ENCODE data around the gene GAPDH.

DNA sequence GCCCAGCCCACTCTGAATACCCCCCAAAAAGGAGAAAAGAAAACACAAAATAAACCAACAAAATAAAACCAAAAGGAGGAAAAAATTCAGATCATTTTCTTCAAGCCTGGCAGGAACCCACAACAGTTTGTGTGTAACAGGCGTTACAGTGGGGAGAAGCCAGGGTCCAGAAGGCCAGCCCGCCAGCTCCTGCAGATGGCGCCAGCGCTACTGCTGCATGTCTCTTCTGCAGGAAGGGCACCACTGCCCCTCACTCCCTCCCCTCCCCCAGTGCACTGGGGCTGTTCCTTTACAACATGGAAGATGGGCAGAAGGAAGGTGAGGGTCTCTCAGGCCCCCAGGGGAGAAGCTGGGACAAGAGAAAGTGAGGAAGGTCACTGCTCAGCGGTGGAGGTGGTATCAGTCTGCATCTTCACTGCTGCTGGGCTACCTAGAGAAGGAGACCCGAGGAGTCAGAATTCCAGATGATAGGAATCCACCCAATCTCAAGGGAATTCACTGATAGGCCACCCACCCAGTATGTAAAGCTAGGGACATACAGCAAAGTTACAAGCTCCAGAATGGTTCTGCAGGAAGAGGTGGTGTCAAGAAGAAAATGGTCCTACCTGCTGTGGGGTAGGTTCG is 36.1 kb downstream of the GAPDH start:
- no peak for TF ChIP-seq CTCF (IDR thresholded peaks at IDR 0.05)
- no peak for TF ChIP-seq ZNF263 (CRISPR knock-in tag; IDR thresholded peaks at IDR 0.05; ENCODE audit: low read depth)
- no peak for TF ChIP-seq ATF1 (CRISPR knock-in tag; IDR thresholded peaks at IDR 0.05)
- no peak for TF ChIP-seq FOXJ3 (CRISPR knock-in tag; IDR thresholded peaks at IDR 0.05; ENCODE audit: borderline replicate concordance)
- TF ChIP-seq E2F4 (CRISPR knock-in tag; IDR thresholded peaks at IDR 0.05; ENCODE audit: borderline replicate concordance, low read depth): no peak
- TF ChIP-seq, protein P1, sequence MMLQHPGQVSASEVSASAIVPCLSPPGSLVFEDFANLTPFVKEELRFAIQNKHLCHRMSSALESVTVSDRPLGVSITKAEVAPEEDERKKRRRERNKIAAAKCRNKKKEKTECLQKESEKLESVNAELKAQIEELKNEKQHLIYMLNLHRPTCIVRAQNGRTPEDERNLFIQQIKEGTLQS (CRISPR knock-in tag; conservative IDR thresholded peaks at IDR 0.05): no peak
- TF ChIP-seq ATF2 (CRISPR knock-in tag; IDR thresholded peaks at IDR 0.05; ENCODE audit: borderline replicate concordance, low read depth): no peak
